ENCODE results near the gene ATAD2B. TPM values are rescaled to one million over a fixed set of nuclear protein-coding genes. Genes with fewer than 3 reads are reported as not detected.
A peak's percentile ranks its signal among the peaks of the same experiment; 100 is the strongest.
"Not testable (repeated sequence)": the region's sequence is repeated elsewhere in the genome, so short reads cannot be mapped to it uniquely, and the experiment has no call there.

The ATAD2B gene
- total and polyA plus RNA-seq, 2 donors, result 12.1 to 22.5 TPM

GRCh38 chr2:23791030-23791429 is 135.9 kb downstream of the ATAD2B start:
- DNase-seq (ENCODE audit: low read depth in 6 of 9, low spot score in 9 of 9), result no peak
- Histone ChIP-seq H3K36me3 (ENCODE audit: control insufficient read depth in 2 of 2, insufficient read depth in 2 of 2, low read length in 1 of 2) (peaks cover 0 to 4% of the 10 kb centered on the region in 2 donors), H3K9me3 (ENCODE audit: control insufficient read depth in 2 of 2, insufficient read depth in 1 of 2, low read length in 1 of 2) (no peaks in the 10 kb centered on the region), H3K4me3 (ENCODE audit: low read length in 2 of 2) (no peak overlapping the region), H3K27me3 (ENCODE audit: control insufficient read depth in 2 of 2, insufficient read depth in 1 of 2, low read length in 1 of 2) (no peaks in the 10 kb centered on the region), H3K27ac (ENCODE audit: low read depth in 1 of 2, low read length in 1 of 2) (no peak overlapping the region), H3K4me1 (ENCODE audit: control insufficient read depth in 2 of 2, insufficient read depth in 2 of 2, low read length in 2 of 2) (peaks cover 0 to 5% of the 10 kb centered on the region in 2 donors)

DNA sequence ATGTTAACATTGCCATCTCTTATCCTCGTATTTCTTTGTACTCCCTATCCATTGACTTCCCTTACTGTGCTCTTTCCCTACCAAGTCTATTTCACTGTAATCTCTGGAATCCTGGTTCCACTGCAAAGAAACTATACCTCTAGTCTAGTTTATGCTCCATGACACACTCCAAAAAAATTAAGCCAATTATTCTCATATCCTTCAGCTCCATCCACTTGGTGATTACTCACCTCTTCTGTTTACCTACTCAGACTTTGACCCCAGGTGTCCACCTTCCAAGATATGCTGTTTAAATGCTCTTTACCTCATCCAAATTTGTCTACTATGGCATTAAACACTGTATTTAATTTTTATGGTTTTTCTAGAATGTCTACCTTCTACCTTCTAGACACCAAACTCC is 137.9 kb downstream of the ATAD2B start:
- H3K27me3 ChIP-seq (ENCODE audit: control insufficient read depth in 2 of 2, insufficient read depth in 1 of 2, low read length in 1 of 2), result no peaks in the 10 kb centered on the region
- no peak for DNase-seq (ENCODE audit: low read depth in 6 of 9, low spot score in 9 of 9)
- H3K27ac ChIP-seq (ENCODE audit: low read depth in 1 of 2, low read length in 1 of 2), result no peak overlapping the region
- H3K36me3 ChIP-seq (ENCODE audit: control insufficient read depth in 2 of 2, insufficient read depth in 2 of 2, low read length in 1 of 2), result peaks cover 0 to 19% of the 10 kb centered on the region in 2 donors
- H3K4me3 ChIP-seq (ENCODE audit: low read length in 2 of 2), result no peak overlapping the region
- H3K4me1 ChIP-seq (ENCODE audit: control insufficient read depth in 2 of 2, insufficient read depth in 2 of 2, low read length in 2 of 2), result peaks cover 0 to 5% of the 10 kb centered on the region in 2 donors
- no peaks in the 10 kb centered on the region for H3K9me3 ChIP-seq (ENCODE audit: control insufficient read depth in 2 of 2, insufficient read depth in 1 of 2, low read length in 1 of 2)
- WGBS, result 100% methylated on average over 1 of the region's 1 CpG

DNA sequence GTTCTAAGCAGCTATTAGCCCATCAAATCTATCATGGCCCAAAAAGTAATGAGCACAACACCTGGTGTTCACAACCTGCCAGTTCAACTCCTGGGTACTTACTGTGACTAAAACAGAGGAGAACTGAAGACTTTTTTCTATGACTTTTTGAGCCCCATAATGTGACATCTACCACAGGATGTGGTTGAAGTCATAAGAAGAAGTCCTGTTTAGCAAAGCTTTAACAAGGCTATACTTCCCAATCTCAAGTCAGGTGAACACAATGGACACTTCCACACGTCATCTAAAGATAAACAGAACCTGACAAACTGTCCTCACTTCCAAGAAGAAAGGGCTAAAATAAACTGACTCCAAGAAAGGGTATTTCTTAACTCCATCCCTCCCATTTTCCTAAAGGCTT is 138.8 kb downstream of the ATAD2B start:
- Histone ChIP-seq H3K27ac (ENCODE audit: low read depth in 1 of 2, low read length in 1 of 2) (peak overlapping the region in 1 of 2 donors; percentile 20), H3K9me3 (ENCODE audit: control insufficient read depth in 2 of 2, insufficient read depth in 1 of 2, low read length in 1 of 2) (no peaks in the 10 kb centered on the region), H3K4me1 (ENCODE audit: control insufficient read depth in 2 of 2, insufficient read depth in 2 of 2, low read length in 2 of 2) (peaks cover 0 to 5% of the 10 kb centered on the region in 2 donors), H3K4me3 (ENCODE audit: low read length in 2 of 2) (no peak overlapping the region), H3K36me3 (ENCODE audit: control insufficient read depth in 2 of 2, insufficient read depth in 2 of 2, low read length in 1 of 2) (peaks cover 0 to 19% of the 10 kb centered on the region in 2 donors), H3K27me3 (ENCODE audit: control insufficient read depth in 2 of 2, insufficient read depth in 1 of 2, low read length in 1 of 2) (no peaks in the 10 kb centered on the region)
- peak; percentile 3 to 74 (median 36) for DNase-seq (ENCODE audit: low read depth in 6 of 9, low spot score in 9 of 9)
- WGBS, result 19% methylated on average over 1 of the region's 1 CpG

DNA sequence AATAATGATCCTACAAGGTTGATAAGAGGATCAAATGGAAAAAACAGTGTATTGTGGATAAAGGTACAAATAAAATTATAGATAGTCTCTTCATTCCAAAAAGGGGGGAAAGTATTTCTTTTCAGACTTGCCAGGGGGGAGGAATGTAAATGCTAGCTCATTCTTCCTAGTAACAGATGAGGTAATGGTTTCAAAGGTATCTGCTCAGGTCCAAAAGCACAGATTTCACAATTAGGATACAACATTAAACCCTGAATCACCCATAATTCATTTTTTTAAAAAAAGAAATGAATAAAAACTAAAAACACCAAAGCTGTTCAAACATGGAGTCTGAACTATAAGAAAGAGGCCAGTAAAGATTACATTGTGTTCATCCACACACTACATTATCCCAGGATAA is 142.0 kb downstream of the ATAD2B start:
- no peak for DNase-seq (ENCODE audit: low read depth in 6 of 9, low spot score in 9 of 9)
- Histone ChIP-seq H3K27ac (ENCODE audit: low read depth in 1 of 2, low read length in 1 of 2) (no peak overlapping the region), H3K27me3 (ENCODE audit: control insufficient read depth in 2 of 2, insufficient read depth in 1 of 2, low read length in 1 of 2) (no peaks in the 10 kb centered on the region), H3K4me1 (ENCODE audit: control insufficient read depth in 2 of 2, insufficient read depth in 2 of 2, low read length in 2 of 2) (peaks cover 0 to 5% of the 10 kb centered on the region in 2 donors), H3K9me3 (ENCODE audit: control insufficient read depth in 2 of 2, insufficient read depth in 1 of 2, low read length in 1 of 2) (no peaks in the 10 kb centered on the region), H3K36me3 (ENCODE audit: control insufficient read depth in 2 of 2, insufficient read depth in 2 of 2, low read length in 1 of 2) (peaks cover 11 to 31% of the 10 kb centered on the region in 2 donors), H3K4me3 (ENCODE audit: low read length in 2 of 2) (no peak overlapping the region)

DNA sequence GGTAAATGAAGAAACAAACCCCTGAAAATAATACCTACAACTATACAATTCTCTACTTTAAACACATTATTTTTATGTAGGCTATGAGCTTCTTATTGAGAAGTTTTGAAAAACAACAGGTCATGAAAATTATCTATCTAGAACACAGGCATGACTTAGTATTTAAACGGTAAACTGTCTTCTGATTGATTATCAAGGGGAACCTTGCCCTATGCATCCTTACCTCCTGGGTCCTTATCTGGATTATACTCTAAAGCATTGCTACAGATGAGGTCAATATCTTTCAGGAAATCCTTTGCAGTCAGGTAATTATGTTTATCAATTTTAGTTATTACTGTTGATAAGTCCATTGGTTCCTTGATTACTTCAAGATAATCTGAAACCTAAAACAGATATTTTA is 144.3 kb downstream of the ATAD2B start:
- Histone ChIP-seq H3K36me3 (ENCODE audit: control insufficient read depth in 2 of 2, insufficient read depth in 2 of 2, low read length in 1 of 2) (peaks cover 13 to 31% of the 10 kb centered on the region in 2 donors), H3K9me3 (ENCODE audit: control insufficient read depth in 2 of 2, insufficient read depth in 1 of 2, low read length in 1 of 2) (no peaks in the 10 kb centered on the region), H3K4me3 (ENCODE audit: low read length in 2 of 2) (no peak overlapping the region), H3K27ac (ENCODE audit: low read depth in 1 of 2, low read length in 1 of 2) (no peak overlapping the region), H3K27me3 (ENCODE audit: control insufficient read depth in 2 of 2, insufficient read depth in 1 of 2, low read length in 1 of 2) (no peaks in the 10 kb centered on the region), H3K4me1 (ENCODE audit: control insufficient read depth in 2 of 2, insufficient read depth in 2 of 2, low read length in 2 of 2) (no peaks in the 10 kb centered on the region)
- no peak for DNase-seq (ENCODE audit: low read depth in 6 of 9, low spot score in 9 of 9)
- WGBS, result 99% methylated on average over 1 of the region's 1 CpG

GRCh38 chr2:23782126-23782525 is 144.8 kb downstream of the ATAD2B start:
- Histone ChIP-seq H3K4me1 (ENCODE audit: control insufficient read depth in 2 of 2, insufficient read depth in 2 of 2, low read length in 2 of 2) (no peaks in the 10 kb centered on the region), H3K36me3 (ENCODE audit: control insufficient read depth in 2 of 2, insufficient read depth in 2 of 2, low read length in 1 of 2) (peaks cover 13 to 31% of the 10 kb centered on the region in 2 donors), H3K27me3 (ENCODE audit: control insufficient read depth in 2 of 2, insufficient read depth in 1 of 2, low read length in 1 of 2) (no peaks in the 10 kb centered on the region), H3K27ac (ENCODE audit: low read depth in 1 of 2, low read length in 1 of 2) (no peak overlapping the region), H3K9me3 (ENCODE audit: control insufficient read depth in 2 of 2, insufficient read depth in 1 of 2, low read length in 1 of 2) (no peaks in the 10 kb centered on the region), H3K4me3 (ENCODE audit: low read length in 2 of 2) (no peak overlapping the region)
- 100% methylated on average over 2 of the region's 2 CpGs for WGBS
- no peak for DNase-seq (ENCODE audit: low read depth in 6 of 9, low spot score in 9 of 9)

DNA sequence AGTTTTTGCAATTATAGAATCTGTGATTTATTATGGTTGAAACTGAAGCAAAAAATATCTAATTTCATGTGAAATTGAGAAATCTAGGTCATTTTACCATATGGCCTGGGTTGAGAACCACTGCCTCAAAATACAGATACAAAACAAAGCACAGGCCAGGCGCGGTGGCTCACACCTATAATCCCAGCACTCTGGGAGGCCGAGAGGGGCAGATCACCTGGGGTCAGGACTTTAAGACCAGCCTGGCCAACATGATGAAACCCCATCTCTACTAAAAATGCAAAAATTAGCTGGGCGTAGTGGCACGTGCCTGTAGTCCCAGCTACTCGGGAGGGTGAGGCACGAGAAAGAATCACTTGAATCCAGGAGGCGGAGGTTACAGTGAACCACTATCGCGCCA is 146.5 kb downstream of the ATAD2B start:
- H3K36me3 ChIP-seq (ENCODE audit: control insufficient read depth in 2 of 2, insufficient read depth in 2 of 2, low read length in 1 of 2), result peaks cover 13 to 24% of the 10 kb centered on the region in 2 donors
- H3K27me3 ChIP-seq (ENCODE audit: control insufficient read depth in 2 of 2, insufficient read depth in 1 of 2, low read length in 1 of 2); DNase-seq (ENCODE audit: low read depth in 6 of 9, low spot score in 9 of 9); H3K27ac ChIP-seq (ENCODE audit: low read depth in 1 of 2, low read length in 1 of 2); H3K4me1 ChIP-seq (ENCODE audit: control insufficient read depth in 2 of 2, insufficient read depth in 2 of 2, low read length in 2 of 2); H3K4me3 ChIP-seq (ENCODE audit: low read length in 2 of 2); H3K9me3 ChIP-seq (ENCODE audit: control insufficient read depth in 2 of 2, insufficient read depth in 1 of 2, low read length in 1 of 2): not testable (repeated sequence)
- 98% methylated on average over 10 of the region's 10 CpGs for WGBS

DNA sequence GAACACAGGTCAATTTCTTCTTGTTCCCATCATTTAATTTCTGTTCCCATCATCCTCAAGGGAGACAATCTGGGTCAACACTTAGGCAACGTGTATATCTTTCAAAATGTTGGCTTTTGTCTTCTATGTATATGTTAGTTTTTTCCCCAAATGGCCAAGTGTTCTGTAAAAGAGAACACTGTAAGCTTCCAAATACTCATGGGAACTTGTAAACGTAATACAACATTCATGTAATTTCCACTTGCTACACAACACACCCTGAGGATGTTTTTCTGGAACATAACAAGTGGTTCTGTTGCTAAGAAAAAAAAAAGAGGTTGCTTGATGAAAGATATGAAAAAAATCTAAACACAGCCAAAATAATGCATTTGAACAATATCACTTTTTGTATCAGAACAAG is 149.1 kb downstream of the ATAD2B start:
- Histone ChIP-seq H3K9me3 (ENCODE audit: control insufficient read depth in 2 of 2, insufficient read depth in 1 of 2, low read length in 1 of 2) (no peaks in the 10 kb centered on the region), H3K4me1 (ENCODE audit: control insufficient read depth in 2 of 2, insufficient read depth in 2 of 2, low read length in 2 of 2) (no peaks in the 10 kb centered on the region), H3K36me3 (ENCODE audit: control insufficient read depth in 2 of 2, insufficient read depth in 2 of 2, low read length in 1 of 2) (peaks cover 17 to 24% of the 10 kb centered on the region in 2 donors), H3K4me3 (ENCODE audit: low read length in 2 of 2) (no peak overlapping the region), H3K27ac (ENCODE audit: low read depth in 1 of 2, low read length in 1 of 2) (no peak overlapping the region), H3K27me3 (ENCODE audit: control insufficient read depth in 2 of 2, insufficient read depth in 1 of 2, low read length in 1 of 2) (no peaks in the 10 kb centered on the region)
- 96% methylated on average over 2 of the region's 2 CpGs for WGBS
- DNase-seq (ENCODE audit: low read depth in 6 of 9, low spot score in 9 of 9), result no peak

- no peak overlapping the region for H3K4me3 ChIP-seq (ENCODE audit: low read length in 2 of 2)
- DNase-seq (ENCODE audit: low read depth in 6 of 9, low spot score in 9 of 9), result no peak
- H3K4me1 ChIP-seq (ENCODE audit: control insufficient read depth in 2 of 2, insufficient read depth in 2 of 2, low read length in 2 of 2), result no peaks in the 10 kb centered on the region
- 99% methylated on average over 6 of the region's 6 CpGs for WGBS
- no peaks in the 10 kb centered on the region for H3K27me3 ChIP-seq (ENCODE audit: control insufficient read depth in 2 of 2, insufficient read depth in 1 of 2, low read length in 1 of 2)
- no peak overlapping the region for H3K27ac ChIP-seq (ENCODE audit: low read depth in 1 of 2, low read length in 1 of 2)
- H3K36me3 ChIP-seq (ENCODE audit: control insufficient read depth in 2 of 2, insufficient read depth in 2 of 2, low read length in 1 of 2), result peaks cover 22 to 33% of the 10 kb centered on the region in 2 donors
- H3K9me3 ChIP-seq (ENCODE audit: control insufficient read depth in 2 of 2, insufficient read depth in 1 of 2, low read length in 1 of 2), result no peaks in the 10 kb centered on the region
These were observed 150.9 kb downstream of the ATAD2B start for GRCh38 chr2:23776021-23776420.

- peaks cover 16 to 30% of the 10 kb centered on the region in 2 donors for H3K36me3 ChIP-seq (ENCODE audit: control insufficient read depth in 2 of 2, insufficient read depth in 2 of 2, low read length in 1 of 2)
- WGBS, result 98% methylated on average over 7 of the region's 7 CpGs
These were observed 154.2 kb downstream of the ATAD2B start for GRCh38 chr2:23772684-23773083.

More at GRCh38 chr2:23772684-23773083, 154.2 kb downstream of the ATAD2B start:
- Histone ChIP-seq H3K4me3 (ENCODE audit: low read length in 2 of 2) (no peak overlapping the region), H3K4me1 (ENCODE audit: control insufficient read depth in 2 of 2, insufficient read depth in 2 of 2, low read length in 2 of 2) (no peaks in the 10 kb centered on the region), H3K27me3 (ENCODE audit: control insufficient read depth in 2 of 2, insufficient read depth in 1 of 2, low read length in 1 of 2) (no peaks in the 10 kb centered on the region), H3K27ac (ENCODE audit: low read depth in 1 of 2, low read length in 1 of 2) (no peak overlapping the region), H3K9me3 (ENCODE audit: control insufficient read depth in 2 of 2, insufficient read depth in 1 of 2, low read length in 1 of 2) (no peaks in the 10 kb centered on the region)
- no peak for DNase-seq (ENCODE audit: low read depth in 6 of 9, low spot score in 9 of 9)

Measured in thymus (tissue), 11 donors.